H9 (cell line): ENCODE measurements around the gene HNF4A. TPM values are rescaled to one million over a fixed set of nuclear protein-coding genes. Genes with fewer than 3 reads are reported as not detected.

Source experiments
- DNase-seq: peaks from one replicate; pipeline ENCODE4 v3.0.0-alpha.2; 2017
- H2AFZ ChIP-seq: one replicate; pipeline ENCODE4 v1.6.1; 2013; ENCODE audit warnings: mild to moderate bottlenecking, low read length, control low read depth, moderate library complexity
- H2AK5ac ChIP-seq: 2 replicates; pipeline ENCODE4 v1.6.1; 2013; ENCODE audit warnings: low read length, control low read depth, mixed read lengths; ENCODE audit not compliant: insufficient read length
- H2BK120ac ChIP-seq: one replicate; pipeline ENCODE4 v1.6.1; 2013; ENCODE audit warnings: low read depth, mild to moderate bottlenecking, low read length, control low read depth, inconsistent platforms; ENCODE audit not compliant: poor library complexity, severe bottlenecking
- H2BK12ac ChIP-seq: 2 replicates; pipeline ENCODE4 v1.6.1; 2013; ENCODE audit warnings: low read length, control low read depth, mixed read lengths, low read depth; ENCODE audit not compliant: insufficient read length
- H2BK15ac ChIP-seq: 2 replicates; pipeline ENCODE4 v1.6.1; 2013; ENCODE audit warnings: low read depth, low read length, control low read depth
- H2BK20ac ChIP-seq: one replicate; pipeline ENCODE4 v1.6.1; 2013; ENCODE audit warnings: low read depth, mild to moderate bottlenecking, low read length, control low read depth, inconsistent platforms; ENCODE audit not compliant: poor library complexity, severe bottlenecking
- H2BK5ac ChIP-seq: 2 replicates; pipeline ENCODE4 v1.6.1; 2013; ENCODE audit warnings: low read length, control low read depth, mixed read lengths; ENCODE audit not compliant: insufficient read length
- H3K14ac ChIP-seq: 2 replicates; pipeline ENCODE4 v1.6.1; 2013; ENCODE audit warnings: low read length, control low read depth; ENCODE audit not compliant: insufficient read depth
- H3K18ac ChIP-seq: 2 replicates; pipeline ENCODE4 v1.6.1; 2013; ENCODE audit warnings: low read depth, mild to moderate bottlenecking, mixed read lengths, low read length, control low read depth; ENCODE audit not compliant: insufficient read length
- H3K23ac ChIP-seq: 2 replicates; pipeline ENCODE4 v1.6.1; 2013; ENCODE audit warnings: low read length, control low read depth, mixed read lengths, low read depth; ENCODE audit not compliant: insufficient read length
- H3K23me2 ChIP-seq: 2 replicates; pipeline ENCODE4 v1.6.1; 2013; ENCODE audit warnings: low read depth, mild to moderate bottlenecking, mixed read lengths, low read length, control low read depth; ENCODE audit not compliant: insufficient read length, poor library complexity, severe bottlenecking
- H3K27ac ChIP-seq: 2 replicates; pipeline ENCODE4 v1.5.1; 2013; ENCODE audit warnings: low read length, control low read depth, mixed read lengths, low read depth; ENCODE audit not compliant: insufficient read length
- H3K27me3 ChIP-seq: 2 replicates; pipeline ENCODE4 v1.6.1; 2013; ENCODE audit warnings: low read length, control low read depth, inconsistent platforms; ENCODE audit not compliant: insufficient read depth
- H3K4ac ChIP-seq: 2 replicates; pipeline ENCODE4 v1.6.1; 2013; ENCODE audit warnings: low read depth, mild to moderate bottlenecking, control low read depth, inconsistent platforms, low read length, moderate library complexity
- H3K4me1 ChIP-seq: 2 replicates; pipeline ENCODE4 v1.6.1; 2013; ENCODE audit warnings: low read length, control low read depth, inconsistent platforms; ENCODE audit not compliant: insufficient read depth
- H3K4me2 ChIP-seq: 2 replicates; pipeline ENCODE4 v1.6.1; 2013; ENCODE audit warnings: low read length, control low read depth, mixed read lengths; ENCODE audit not compliant: insufficient read length, insufficient read depth
- H3K56ac ChIP-seq: 2 replicates; pipeline ENCODE4 v1.6.1; 2013; ENCODE audit warnings: low read depth, mild to moderate bottlenecking, mixed read lengths, low read length, control low read depth; ENCODE audit not compliant: insufficient read length
- H3K79me1 ChIP-seq: 2 replicates; pipeline ENCODE4 v1.6.1; 2013; ENCODE audit warnings: low read depth, mild to moderate bottlenecking, moderate library complexity, low read length, control low read depth, inconsistent platforms; ENCODE audit not compliant: insufficient read depth, poor library complexity, severe bottlenecking
- H3K79me2 ChIP-seq: 2 replicates; pipeline ENCODE4 v1.6.1; 2013; ENCODE audit warnings: low read length, control low read depth, inconsistent platforms; ENCODE audit not compliant: insufficient read depth
- H3K9ac ChIP-seq: 2 replicates; pipeline ENCODE4 v1.6.1; 2013; ENCODE audit warnings: low read length, control low read depth, mixed read lengths; ENCODE audit not compliant: insufficient read length; ENCODE audit errors: extremely low read depth
- H3K9me3 ChIP-seq: one replicate; pipeline ENCODE4 v1.6.1; 2013; ENCODE audit warnings: low read depth, low read length, inconsistent platforms; ENCODE audit not compliant: control insufficient read depth
- H3T11ph ChIP-seq: one replicate; pipeline ENCODE4 v1.6.1; 2013; ENCODE audit warnings: mild to moderate bottlenecking, low read length, control low read depth, inconsistent platforms
- H4K20me1 ChIP-seq: one replicate; pipeline ENCODE4 v1.6.1; 2013; ENCODE audit not compliant: control insufficient read depth, insufficient read length, insufficient read depth
- H4K5ac ChIP-seq: 2 replicates; pipeline ENCODE4 v1.6.1; 2013; ENCODE audit warnings: low read depth, mild to moderate bottlenecking, mixed read lengths, low read length, control low read depth; ENCODE audit not compliant: insufficient read length
- H4K8ac ChIP-seq: replicated peaks from 2 replicates; pipeline ENCODE4 v1.6.1; 2013; ENCODE audit warnings: low read length, control low read depth, mixed read lengths, low read depth; ENCODE audit not compliant: insufficient read length
- H4K91ac ChIP-seq: 2 replicates; pipeline ENCODE4 v1.6.1; 2013; ENCODE audit warnings: low read depth, mild to moderate bottlenecking, moderate library complexity, mixed read lengths, low read length, control low read depth; ENCODE audit not compliant: insufficient read length
- H3K27ac Mint-ChIP-seq, 3 experiments: 2 replicates in 2 of 3; 3 replicates in 1 of 3; pipeline ENCODE4 v1.8.0; 2020 to 2021; ENCODE audit warnings: mixed read lengths in 3 of 3, mild to moderate bottlenecking in 1 of 3, moderate library complexity in 1 of 3
- H3K27me3 Mint-ChIP-seq: 2 replicates; pipeline ENCODE4 v1.8.0; 2021; ENCODE audit warnings: low read depth, mild to moderate bottlenecking, moderate library complexity, mixed read lengths
- H3K36me3 Mint-ChIP-seq, 3 experiments: 2 replicates in 2 of 3; 3 replicates in 1 of 3; pipeline ENCODE4 v1.8.0; 2020 to 2021; ENCODE audit warnings: low read depth in 3 of 3, mixed read lengths in 3 of 3; ENCODE audit not compliant: insufficient read depth in 1 of 3
- H3K4me1 Mint-ChIP-seq, 2 experiments: 2 replicates each; pipeline ENCODE4 v1.8.0; 2020; ENCODE audit warnings: mixed read lengths in 2 of 2
- H3K4me3 Mint-ChIP-seq, 2 experiments: 2 replicates in 1 of 2; 3 replicates in 1 of 2; pipeline ENCODE4 v1.8.0; 2020 to 2021; ENCODE audit warnings: mild to moderate bottlenecking in 2 of 2, mixed read lengths in 2 of 2, moderate library complexity in 1 of 2
- H3K9me3 Mint-ChIP-seq, 2 experiments: 2 replicates in 1 of 2; 3 replicates in 1 of 2; pipeline ENCODE4 v1.8.0; 2020; ENCODE audit warnings: mild to moderate bottlenecking in 2 of 2, mixed read lengths in 2 of 2, moderate library complexity in 1 of 2
- CTCF ChIP-seq: fragments of 200-600 bp; sonication (generic); conservative IDR thresholded peaks from 3 replicates; pipeline ENCODE4 v1.8.0; 2021; ENCODE audit warnings: antibody characterized with exemption, mild to moderate bottlenecking
- WGBS: extraction: QIAGEN DNeasy Blood & Tissue Kit; methylation state at CpG from one replicate; pipeline ENCODE4 v1.1.7; 2013; ENCODE audit warnings: missing lambda C conversion rate, low lambda C conversion rate, mixed read lengths; ENCODE audit not compliant: insufficient read length; ENCODE audit errors: extremely low coverage; 5-methylcytosine and 5-hydroxymethylcytosine counted together
- total RNA-seq: library from RNA; stranded (reverse); gene quantifications from 2 replicates; pipeline ENCODE4 v1.2.1, GENCODE V29; 2021

The HNF4A gene
- total RNA-seq, 1 experiment from 2014 or later = not detected

GRCh38 chr20:44467289-44467883 is 111.9 kb downstream of the HNF4A start:
- no peak for TF ChIP-seq CTCF
- H3K36me3 Mint-ChIP-seq = no peaks in the 10 kb centered on the region
- no peak overlapping the region for H2AK5ac ChIP-seq
- no peak overlapping the region for H3K4me3 Mint-ChIP-seq
- H3K27me3 Mint-ChIP-seq = no peaks in the 10 kb centered on the region; the same call in 1 of the 2 replicates
- no peak overlapping the region for H2BK12ac ChIP-seq
- no peak overlapping the region for H3K4me2 ChIP-seq
- no peak overlapping the region for H2AFZ ChIP-seq
- no peak for DNase-seq
- no peaks in the 10 kb centered on the region for H3K9me3 ChIP-seq
- H3K27ac ChIP-seq = no peak overlapping the region
- no peak overlapping the region for H3K18ac ChIP-seq
- no peak overlapping the region for H3T11ph ChIP-seq
- H3K23ac ChIP-seq = no peak overlapping the region
- H4K5ac ChIP-seq = no peak overlapping the region
- H3K9ac ChIP-seq = no peak overlapping the region
- peaks cover 10 to 12% of the 10 kb centered on the region in 2 experiments; a peak in 3 of 4 replicates for H3K4me1 Mint-ChIP-seq
- no peaks in the 10 kb centered on the region for H3K9me3 Mint-ChIP-seq
- no peak overlapping the region for H4K91ac ChIP-seq
- no peaks in the 10 kb centered on the region for H3K4me1 ChIP-seq
- H3K27me3 ChIP-seq = no peaks in the 10 kb centered on the region
- no peaks in the 10 kb centered on the region for H3K23me2 ChIP-seq
- H3K79me2 ChIP-seq = no peaks in the 10 kb centered on the region
- H2BK20ac ChIP-seq = no peak overlapping the region
- H3K79me1 ChIP-seq = no peaks in the 10 kb centered on the region
- H3K27ac Mint-ChIP-seq = no peak overlapping the region
- no peak overlapping the region for H3K56ac ChIP-seq
- no peak overlapping the region for H3K14ac ChIP-seq
- no CpG with 5 or more reads among the region's 12 CpGs for WGBS
- H2BK15ac ChIP-seq = no peak overlapping the region
- no peak overlapping the region for H2BK5ac ChIP-seq
- no peaks in the 10 kb centered on the region for H4K20me1 ChIP-seq
- H3K4ac ChIP-seq = no peak overlapping the region
- H2BK120ac ChIP-seq = no peak overlapping the region
- H4K8ac ChIP-seq = no peak overlapping the region
